Stimulated activated CD8-positive, alpha-beta memory T cell treated with anti-CD3 and anti-CD28 coated beads, Interleukin-12 subunit alpha, Interleukin-12 subunit beta, amount 100 ng/mL, for 24 hours (primary cell): ENCODE results near the gene PRKCZ.
A peak's percentile ranks its signal among the peaks of the same experiment; 100 is the strongest.

Source experiments
- DNase-seq: peaks from one replicate; pipeline ENCODE4 v3.0.0-alpha.2; 2020; ENCODE audit errors: extremely low read depth

The PRKCZ gene

DNA sequence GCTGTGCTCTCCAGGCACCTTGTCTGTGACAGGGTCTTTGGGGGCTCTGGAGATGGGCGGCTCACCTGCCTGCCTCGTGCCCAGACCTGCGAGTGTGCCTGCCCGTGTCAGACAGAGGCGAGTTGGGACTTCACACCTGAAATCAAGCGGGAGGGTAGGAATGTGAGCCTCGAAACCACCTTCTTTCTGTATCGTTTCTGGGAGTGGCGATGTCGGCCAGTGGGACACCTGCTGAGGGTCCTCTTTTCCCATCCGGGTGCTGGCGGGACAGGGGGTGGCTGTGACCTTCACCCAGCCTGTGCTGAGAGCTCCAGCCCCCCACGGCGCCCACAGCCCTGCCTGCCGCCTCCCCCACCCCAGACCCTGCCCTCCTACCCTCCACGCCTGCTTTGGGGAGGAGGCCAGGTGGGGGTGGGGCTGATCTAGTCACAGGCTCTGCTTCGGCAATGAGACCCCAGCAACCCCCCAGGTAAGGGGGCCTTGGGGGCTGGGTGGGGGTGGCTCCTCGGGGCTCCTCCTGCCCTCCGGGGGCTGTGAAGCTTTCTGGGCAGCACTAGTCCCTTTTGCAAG lies 160.0 kb downstream of the PRKCZ start:
- DNase-seq, result no peak

DNA sequence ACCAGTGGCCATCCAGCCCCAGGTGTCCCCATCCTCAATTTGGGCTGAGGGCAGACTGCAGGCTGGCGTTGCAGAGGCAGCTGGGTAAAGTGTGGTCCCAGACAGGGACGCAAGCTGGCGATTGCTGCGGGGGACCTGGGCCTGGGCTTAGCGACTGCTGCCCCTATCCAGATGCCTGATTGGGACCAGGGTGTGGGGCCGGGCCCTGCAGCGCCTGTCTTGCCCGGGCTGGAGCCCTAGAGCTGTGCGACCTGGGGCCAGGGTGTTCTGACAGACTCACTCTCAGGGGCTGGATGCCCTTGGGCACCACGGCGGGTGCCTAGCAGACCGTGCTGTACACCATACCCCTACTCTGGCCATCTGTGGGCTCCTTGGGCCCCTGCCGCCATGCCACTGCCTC lies 160.6 kb downstream of the PRKCZ start:
- DNase-seq, result no peak

DNA sequence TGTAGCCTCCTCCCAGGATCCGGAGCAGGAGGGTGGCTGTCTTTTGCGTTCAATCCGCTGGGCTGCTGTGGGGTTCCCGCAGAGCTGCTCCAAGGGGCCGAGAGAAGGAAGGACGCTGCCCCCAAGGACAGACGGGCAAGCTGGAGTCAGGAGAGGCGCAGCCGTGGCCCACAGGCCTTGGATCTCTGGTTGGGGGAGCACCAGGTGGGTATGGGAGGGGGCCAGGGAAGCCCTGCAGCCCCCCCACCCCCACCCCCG lies 162.0 kb downstream of the PRKCZ start:
- DNase-seq, result no peak

GRCh38 chr1:2212532-2213491 lies 162.6 kb downstream of the PRKCZ start:
- no peak for DNase-seq

GRCh38 chr1:2213576-2214505 lies 163.6 kb downstream of the PRKCZ start:
- DNase-seq, result no peak

- DNase-seq, result no peak
Measured at GRCh38 chr1:2214541-2215241, 164.5 kb downstream of the PRKCZ start.

- DNase-seq, result no peak
Measured at GRCh38 chr1:2215329-2215728, 165.1 kb downstream of the PRKCZ start.

DNA sequence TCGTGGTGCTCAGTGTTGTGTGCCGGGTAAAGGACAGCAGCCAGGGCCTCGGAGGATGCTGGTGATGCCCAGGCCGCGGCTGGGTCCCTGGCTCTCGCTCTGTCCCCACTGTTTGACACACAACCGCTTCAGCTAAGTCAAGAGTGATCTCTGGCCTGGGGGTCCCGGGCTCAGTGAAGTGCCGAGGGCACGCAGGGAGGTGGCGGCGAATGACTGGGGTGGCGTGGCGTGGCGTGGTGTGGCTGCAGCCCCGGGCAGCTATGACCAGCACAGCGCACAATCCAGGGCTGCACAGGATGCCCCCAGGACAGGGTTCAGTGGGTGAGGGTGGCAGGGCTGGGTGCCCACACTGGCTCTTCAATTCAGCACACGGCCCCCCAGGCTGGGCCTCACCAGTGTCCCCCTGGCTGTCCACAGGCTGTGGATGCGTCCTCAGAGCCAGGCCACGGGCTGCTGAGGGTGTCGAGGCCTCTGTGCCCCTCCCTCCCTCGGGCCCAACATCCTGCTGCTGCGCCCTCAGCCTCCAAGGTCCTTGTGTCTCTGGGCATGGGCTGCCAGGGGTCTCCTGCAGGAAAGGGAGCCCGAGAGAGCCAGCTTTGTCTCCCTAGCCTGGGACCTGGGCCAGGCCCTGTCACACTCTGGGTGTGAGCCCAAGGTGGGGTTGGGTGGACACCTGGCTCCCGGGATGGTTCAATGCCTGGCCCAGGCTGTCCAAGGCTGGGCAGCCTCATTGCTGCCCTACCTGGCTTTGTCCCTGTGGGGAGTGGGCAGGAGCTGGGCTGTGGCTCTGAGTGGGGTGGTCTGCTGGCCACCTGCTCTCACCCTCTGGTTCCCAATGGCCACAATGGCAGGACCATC lies 165.9 kb downstream of the PRKCZ start:
- DNase-seq, result no peak

DNA sequence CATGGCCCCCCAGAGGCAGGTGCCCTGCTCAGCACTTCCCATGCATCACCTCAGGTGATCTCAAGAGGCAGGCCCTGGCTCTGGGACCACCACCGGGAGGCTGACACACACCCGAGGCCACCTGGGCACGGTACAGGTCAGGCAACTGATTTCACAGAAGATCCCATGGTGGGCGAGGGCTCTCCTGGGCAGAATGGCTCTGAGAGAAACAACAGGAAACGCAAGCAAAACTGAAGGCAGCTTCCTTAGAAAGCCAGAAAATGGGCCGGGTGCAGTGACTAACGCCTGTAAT lies 166.5 kb downstream of the PRKCZ start:
- no peak for DNase-seq

DNA sequence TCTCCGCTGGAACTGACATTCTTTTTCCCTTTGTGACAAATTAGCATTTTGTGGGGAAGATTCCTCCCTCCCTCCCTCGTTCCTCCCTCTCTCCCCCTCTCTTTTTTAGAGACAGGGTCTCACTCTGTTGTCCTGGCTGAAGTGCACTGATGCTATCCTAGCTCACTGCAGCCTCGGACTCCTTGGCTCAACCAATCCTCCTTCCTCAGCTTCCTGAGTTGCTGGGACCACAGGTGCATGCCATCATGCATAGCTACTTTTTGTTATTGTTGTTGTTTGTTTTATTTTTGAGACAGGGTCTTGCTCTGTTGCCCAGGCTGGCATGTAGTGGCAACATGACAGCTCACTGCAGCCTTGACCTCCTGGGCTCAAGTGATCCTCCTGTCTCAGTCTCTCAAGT lies 171.1 kb downstream of the PRKCZ start:
- DNase-seq, result no peak

GRCh38 chr1:2224170-2224584 lies 174.0 kb downstream of the PRKCZ start:
- no peak for DNase-seq

- no peak for DNase-seq
Measured at GRCh38 chr1:2224631-2225428, 174.6 kb downstream of the PRKCZ start.

DNA sequence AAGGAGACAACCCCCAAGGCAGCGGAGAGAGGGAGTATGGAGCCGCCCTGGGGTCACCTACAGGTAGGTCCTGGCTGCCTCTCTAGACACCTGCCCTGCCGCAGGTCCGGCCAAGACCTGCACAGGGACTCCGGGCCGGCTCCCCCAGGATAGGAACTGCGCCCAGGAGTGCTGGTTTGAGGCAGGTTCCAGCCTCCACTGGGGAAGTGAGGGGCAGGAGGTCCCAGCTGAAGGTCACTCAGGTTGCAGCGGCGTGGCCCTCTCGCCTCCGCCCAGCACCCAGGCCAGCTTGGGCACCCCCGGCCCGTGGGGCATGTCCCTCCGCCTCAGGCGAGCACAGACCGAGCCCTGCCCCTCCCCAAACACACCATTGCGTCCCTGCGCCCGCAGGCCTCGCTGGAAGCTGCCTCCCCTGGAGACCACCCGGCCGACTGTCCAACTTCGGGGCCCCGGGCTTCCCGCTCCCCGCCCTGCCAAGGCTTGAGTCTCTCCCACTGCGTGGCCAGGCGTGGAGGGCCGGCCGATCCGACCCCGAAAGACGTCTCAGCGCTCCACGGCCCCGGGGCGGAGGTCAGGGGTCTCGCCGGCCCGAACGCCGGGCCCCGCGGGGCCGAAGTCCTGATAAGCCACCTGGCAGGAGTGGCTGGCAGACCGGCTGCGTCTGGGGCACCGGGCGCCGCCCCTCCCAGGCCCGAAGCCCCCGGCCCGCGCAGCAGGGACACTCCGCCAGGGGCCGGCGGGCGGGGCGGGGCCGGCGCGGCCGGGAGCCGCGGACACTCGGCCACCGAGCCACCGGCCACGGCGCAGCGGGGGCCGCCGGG lies 176.5 kb downstream of the PRKCZ start:
- DNase-seq, result no peak

DNA sequence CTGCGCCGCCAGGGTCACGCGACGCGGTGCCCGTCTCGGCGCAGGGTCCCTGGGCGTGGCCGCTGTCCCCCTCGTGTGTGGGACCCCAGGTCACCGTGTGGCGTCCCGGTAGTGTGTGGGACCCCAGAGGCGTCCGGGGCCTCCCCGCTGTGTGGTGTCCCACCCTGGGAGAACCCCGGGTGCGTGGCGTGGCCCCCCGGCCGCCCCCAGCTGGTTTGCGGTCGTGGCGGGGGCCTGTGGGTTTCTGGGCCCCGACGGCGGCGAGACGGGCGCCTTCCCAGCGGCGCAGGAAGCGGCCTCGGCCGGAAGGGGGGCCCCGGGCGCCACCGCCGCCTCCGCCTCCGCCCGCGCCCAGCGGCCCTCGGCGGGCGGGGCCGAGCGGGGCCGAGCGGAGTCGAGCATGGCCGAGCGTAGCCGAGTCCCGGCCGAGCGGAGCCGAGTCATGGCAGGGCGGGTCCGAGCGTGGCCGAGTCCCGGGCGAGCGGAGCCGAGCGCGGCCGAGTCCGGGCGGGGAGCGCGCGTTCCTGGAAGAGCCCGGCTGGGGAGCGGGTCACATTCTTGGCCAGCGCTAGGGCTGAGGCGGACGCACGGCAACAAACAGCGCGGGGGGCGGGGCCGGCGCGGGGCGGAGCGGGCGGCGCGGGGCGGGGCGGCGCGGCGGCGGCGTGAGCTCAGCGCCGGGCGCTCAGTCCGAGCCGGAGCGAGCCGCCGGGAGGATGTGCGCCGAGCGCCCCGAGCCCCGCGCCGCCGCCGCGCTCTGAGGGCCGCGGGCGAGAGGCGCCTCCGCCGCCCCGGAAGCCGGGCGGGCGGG lies 177.3 kb downstream of the PRKCZ start:
- DNase-seq, result peak; percentile 83

DNA sequence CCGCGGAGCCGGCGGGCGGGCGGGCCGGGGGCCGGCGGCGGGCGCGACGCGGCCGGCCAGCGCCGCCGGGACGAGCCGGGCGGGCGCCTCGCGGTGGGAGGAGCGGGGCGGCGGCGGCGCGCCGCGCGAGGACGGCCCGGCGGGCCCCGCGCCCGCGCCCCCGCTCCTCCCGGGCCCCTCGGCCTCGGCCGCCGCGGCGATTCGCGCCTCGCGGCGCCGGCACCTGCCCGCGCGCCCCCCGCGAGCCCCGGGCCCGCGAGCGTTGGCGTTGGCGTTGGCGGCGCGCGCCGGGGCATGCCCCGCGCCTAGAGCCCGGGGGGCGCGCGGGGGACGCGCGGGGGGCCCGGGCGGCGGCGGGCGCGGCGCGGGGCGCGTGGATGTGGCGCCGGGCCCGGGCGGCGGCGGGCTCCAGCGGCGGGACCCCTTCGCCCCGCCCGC lies 178.0 kb downstream of the PRKCZ start, which contains the start of gene SKI:
Gene SKI (plus strand): TSS at position 163 of the 438 bp plus-strand sequence. CDS start 448 bp downstream, outside the sequence.
- no peak for DNase-seq

- DNase-seq, result no peak
Measured at GRCh38 chr1:2228694-2229036, 178.5 kb downstream of the PRKCZ start.

DNA sequence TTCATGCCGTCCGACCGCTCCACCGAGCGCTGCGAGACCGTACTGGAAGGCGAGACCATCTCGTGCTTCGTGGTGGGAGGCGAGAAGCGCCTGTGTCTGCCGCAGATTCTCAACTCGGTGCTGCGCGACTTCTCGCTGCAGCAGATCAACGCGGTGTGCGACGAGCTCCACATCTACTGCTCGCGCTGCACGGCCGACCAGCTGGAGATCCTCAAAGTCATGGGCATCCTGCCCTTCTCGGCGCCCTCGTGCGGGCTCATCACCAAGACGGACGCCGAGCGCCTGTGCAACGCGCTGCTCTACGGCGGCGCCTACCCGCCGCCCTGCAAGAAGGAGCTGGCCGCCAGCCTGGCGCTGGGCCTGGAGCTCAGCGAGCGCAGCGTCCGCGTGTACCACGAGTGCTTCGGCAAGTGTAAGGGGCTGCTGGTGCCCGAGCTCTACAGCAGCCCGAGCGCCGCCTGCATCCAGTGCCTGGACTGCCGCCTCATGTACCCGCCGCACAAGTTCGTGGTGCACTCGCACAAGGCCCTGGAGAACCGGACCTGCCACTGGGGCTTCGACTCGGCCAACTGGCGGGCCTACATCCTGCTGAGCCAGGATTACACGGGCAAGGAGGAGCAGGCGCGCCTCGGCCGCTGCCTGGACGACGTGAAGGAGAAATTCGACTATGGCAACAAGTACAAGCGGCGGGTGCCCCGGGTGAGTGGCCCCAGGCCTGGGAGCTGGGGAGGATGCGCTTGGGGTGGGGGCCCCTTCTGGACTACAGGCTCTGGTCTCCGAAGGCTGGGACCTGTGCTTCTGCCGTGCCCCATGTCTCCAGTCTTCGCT lies 179.0 kb downstream of the PRKCZ start:
- no peak for DNase-seq
